ENCODE data around the gene ATP5PD.

DNA sequence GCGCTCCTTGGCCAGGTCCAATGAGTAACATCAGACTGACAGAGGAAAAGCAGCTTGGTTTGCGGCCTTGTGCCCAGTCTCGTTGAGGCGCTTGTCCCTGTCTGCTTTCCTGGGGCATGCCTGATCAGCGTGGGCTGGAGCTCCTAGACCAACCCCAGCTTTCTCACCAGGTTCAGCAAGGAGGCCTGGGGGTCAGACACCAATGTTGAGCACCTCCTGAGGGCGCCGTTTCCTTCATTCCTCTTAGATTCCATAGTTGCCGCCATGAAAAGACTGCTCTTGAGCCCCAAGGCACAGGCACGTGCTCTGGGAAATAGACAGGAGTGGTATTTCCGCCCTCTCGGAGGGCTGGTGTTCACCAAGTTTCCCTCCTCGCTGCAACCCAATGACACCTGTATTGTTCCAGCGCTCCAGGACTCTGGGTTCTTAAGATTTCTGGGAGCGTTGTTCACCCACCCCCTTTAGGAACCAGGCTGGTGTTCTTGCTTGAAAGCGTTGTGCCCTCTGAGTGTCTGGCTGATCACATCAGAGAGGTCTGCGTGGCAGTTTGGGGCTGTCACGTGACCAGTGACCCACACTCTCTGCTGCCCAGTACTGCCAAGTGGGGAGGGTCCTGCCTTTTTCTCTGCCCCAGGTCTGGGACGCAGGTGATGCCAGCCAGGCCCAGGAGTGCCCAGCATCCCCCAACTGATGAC is 18.2 kb upstream of the ATP5PD start:
- TF ChIP-seq, protein P1, sequence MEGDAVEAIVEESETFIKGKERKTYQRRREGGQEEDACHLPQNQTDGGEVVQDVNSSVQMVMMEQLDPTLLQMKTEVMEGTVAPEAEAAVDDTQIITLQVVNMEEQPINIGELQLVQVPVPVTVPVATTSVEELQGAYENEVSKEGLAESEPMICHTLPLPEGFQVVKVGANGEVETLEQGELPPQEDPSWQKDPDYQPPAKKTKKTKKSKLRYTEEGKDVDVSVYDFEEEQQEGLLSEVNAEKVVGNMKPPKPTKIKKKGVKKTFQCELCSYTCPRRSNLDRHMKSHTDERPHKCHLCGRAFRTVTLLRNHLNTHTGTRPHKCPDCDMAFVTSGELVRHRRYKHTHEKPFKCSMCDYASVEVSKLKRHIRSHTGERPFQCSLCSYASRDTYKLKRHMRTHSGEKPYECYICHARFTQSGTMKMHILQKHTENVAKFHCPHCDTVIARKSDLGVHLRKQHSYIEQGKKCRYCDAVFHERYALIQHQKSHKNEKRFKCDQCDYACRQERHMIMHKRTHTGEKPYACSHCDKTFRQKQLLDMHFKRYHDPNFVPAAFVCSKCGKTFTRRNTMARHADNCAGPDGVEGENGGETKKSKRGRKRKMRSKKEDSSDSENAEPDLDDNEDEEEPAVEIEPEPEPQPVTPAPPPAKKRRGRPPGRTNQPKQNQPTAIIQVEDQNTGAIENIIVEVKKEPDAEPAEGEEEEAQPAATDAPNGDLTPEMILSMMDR (IDR thresholded peaks at IDR 0.05), result no peak
- TF ChIP-seq EP300 (IDR thresholded peaks at IDR 0.05), result no peak

Data from ovary (tissue), 3 donors.